Liver (tissue), 3 donors: ENCODE results near the gene AGL.

Source experiments
- CTCF ChIP-seq: fragments of 150-350 bp; IDR thresholded peaks from 2 replicates; pipeline ENCODE4 v1.5.1; 2017; ENCODE audit warnings: improper control_type of control experiment, low read depth, low read length; ENCODE audit not compliant: missing input control
- EGR1 ChIP-seq, 2 donors: IDR thresholded peaks; 2 replicates each; pipeline ENCODE4 v1.6.1; 2016 to 2018; ENCODE audit warnings: antibody characterized with exemption in 2 of 2, low read depth in 2 of 2
- FOXA1 ChIP-seq: IDR thresholded peaks from 2 replicates; pipeline ENCODE4 v1.6.1; 2016; ENCODE audit warnings: antibody characterized with exemption
- GABPA ChIP-seq, 2 donors: IDR thresholded peaks in 1 of 2; conservative IDR thresholded peaks in 1 of 2; 2 replicates each; pipeline ENCODE4 v1.6.1; 2016; ENCODE audit warnings: antibody characterized with exemption in 2 of 2, mild to moderate bottlenecking in 1 of 2, moderate library complexity in 1 of 2
- HNF4A ChIP-seq, 2 donors: conservative IDR thresholded peaks; 2 replicates each; pipeline ENCODE4 v1.6.1; 2016; ENCODE audit warnings: antibody characterized with exemption in 2 of 2, mild to moderate bottlenecking in 2 of 2
- JUND ChIP-seq, 2 donors: IDR thresholded peaks; 2 replicates each; pipeline ENCODE4 v1.6.1; 2016; ENCODE audit warnings: antibody characterized with exemption in 2 of 2
- MAX ChIP-seq: IDR thresholded peaks from 2 replicates; pipeline ENCODE4 v1.6.1; 2016; ENCODE audit warnings: antibody characterized with exemption
- NR2F2 ChIP-seq: IDR thresholded peaks from 2 replicates; pipeline ENCODE4 v1.6.1; 2016; ENCODE audit warnings: antibody characterized with exemption
- RAD21 ChIP-seq, 2 donors: IDR thresholded peaks; 2 replicates each; pipeline ENCODE4 v1.6.1; 2016; ENCODE audit warnings: antibody characterized with exemption in 2 of 2, mild to moderate bottlenecking in 2 of 2
- RXRA ChIP-seq, 2 donors: IDR thresholded peaks; 2 replicates each; pipeline ENCODE4 v1.6.1; 2017 to 2018; ENCODE audit warnings: antibody characterized with exemption in 2 of 2, mild to moderate bottlenecking in 1 of 2
- TAF1 ChIP-seq: conservative IDR thresholded peaks from 2 replicates; pipeline ENCODE4 v1.6.1; 2016; ENCODE audit warnings: antibody characterized with exemption, mild to moderate bottlenecking
- YY1 ChIP-seq: IDR thresholded peaks from 2 replicates; pipeline ENCODE4 v1.6.1; 2016; ENCODE audit warnings: antibody characterized with exemption, mild to moderate bottlenecking
- TF ChIP-seq, protein P1 (sequence below): IDR thresholded peaks from 2 replicates; pipeline ENCODE4 v1.6.1; 2016; ENCODE audit warnings: antibody characterized with exemption, mild to moderate bottlenecking
- TF ChIP-seq, protein P2 (sequence below): IDR thresholded peaks from 2 replicates; pipeline ENCODE4 v1.6.1; 2016; ENCODE audit warnings: antibody characterized with exemption
- donor health status: healthy.
- donor health status: healthy.

DNA sequence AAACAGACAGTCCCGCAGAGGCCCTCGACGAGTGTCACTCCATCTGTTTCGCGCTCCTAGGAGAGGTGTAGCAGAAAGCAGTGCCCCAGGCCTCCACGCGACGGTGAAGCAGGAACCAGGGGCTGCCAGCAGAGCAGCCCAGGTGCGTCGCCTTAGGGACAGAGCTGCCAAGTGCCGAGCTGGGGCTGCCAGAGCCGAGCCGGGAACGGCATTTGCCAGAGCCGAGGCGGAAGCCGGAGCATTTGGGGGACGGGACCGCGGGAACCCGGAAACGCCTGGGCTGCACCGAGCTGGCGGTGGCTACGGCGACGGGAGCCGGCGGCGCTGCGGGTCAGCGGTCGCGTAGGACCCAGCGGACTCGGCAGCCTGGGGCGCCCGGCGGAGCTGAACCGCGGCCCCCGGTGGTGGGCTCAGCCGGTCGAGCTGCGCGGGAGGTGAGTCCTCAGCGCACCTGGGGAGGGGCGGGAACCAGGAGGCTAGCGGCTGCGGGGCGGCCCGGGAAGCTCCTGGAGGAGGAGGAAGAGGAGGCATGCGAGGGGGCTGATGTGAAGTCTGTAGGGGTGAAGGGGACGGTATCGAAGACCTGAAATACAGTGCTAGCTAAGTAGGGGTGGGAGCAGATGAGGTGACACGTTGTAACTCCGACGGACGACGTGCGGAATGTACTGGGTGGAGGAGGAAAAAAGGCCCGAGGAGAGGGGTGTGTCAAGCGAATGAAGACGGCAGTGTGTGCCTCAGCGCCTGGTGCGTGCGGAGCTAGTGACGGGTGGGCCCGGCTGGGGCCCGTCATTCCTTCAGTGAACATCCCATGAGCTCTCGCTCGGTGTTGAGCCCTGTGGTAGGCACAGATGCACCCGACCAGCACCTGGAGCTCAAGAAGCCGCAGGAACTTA lies 119.8 kb downstream of the AGL start, which contains the start of gene SLC35A3:
- TF ChIP-seq NR2F2 (no peak), EGR1 (IDR thresholded peaks at IDR 0.05; ENCODE audit: low read depth in 2 of 2) (peak in 1 of 2 donors; percentile 37), CTCF (no peak), TAF1 (peak; percentile 81), YY1 (peak; percentile 72), JUND (IDR thresholded peaks at IDR 0.05) (peak in 1 of 2 donors; percentile 3), RAD21 (IDR thresholded peaks at IDR 0.05) (peak in 1 of 2 donors; percentile 46), FOXA1 (no peak), GABPA (IDR thresholded peaks at IDR 0.05 in 1 of 2, conservative IDR thresholded peaks at IDR 0.05 in 1 of 2) (peak; percentile 66 to 88), MAX (peak; percentile 49), HNF4A (conservative IDR thresholded peaks at IDR 0.05) (peak; percentile 44 to 57), RXRA (IDR thresholded peaks at IDR 0.05) (peak in 1 of 2 donors; percentile 31)
- TF ChIP-seq, protein P1, sequence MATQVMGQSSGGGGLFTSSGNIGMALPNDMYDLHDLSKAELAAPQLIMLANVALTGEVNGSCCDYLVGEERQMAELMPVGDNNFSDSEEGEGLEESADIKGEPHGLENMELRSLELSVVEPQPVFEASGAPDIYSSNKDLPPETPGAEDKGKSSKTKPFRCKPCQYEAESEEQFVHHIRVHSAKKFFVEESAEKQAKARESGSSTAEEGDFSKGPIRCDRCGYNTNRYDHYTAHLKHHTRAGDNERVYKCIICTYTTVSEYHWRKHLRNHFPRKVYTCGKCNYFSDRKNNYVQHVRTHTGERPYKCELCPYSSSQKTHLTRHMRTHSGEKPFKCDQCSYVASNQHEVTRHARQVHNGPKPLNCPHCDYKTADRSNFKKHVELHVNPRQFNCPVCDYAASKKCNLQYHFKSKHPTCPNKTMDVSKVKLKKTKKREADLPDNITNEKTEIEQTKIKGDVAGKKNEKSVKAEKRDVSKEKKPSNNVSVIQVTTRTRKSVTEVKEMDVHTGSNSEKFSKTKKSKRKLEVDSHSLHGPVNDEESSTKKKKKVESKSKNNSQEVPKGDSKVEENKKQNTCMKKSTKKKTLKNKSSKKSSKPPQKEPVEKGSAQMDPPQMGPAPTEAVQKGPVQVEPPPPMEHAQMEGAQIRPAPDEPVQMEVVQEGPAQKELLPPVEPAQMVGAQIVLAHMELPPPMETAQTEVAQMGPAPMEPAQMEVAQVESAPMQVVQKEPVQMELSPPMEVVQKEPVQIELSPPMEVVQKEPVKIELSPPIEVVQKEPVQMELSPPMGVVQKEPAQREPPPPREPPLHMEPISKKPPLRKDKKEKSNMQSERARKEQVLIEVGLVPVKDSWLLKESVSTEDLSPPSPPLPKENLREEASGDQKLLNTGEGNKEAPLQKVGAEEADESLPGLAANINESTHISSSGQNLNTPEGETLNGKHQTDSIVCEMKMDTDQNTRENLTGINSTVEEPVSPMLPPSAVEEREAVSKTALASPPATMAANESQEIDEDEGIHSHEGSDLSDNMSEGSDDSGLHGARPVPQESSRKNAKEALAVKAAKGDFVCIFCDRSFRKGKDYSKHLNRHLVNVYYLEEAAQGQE, result peak; percentile 49
- TF ChIP-seq, protein P2, sequence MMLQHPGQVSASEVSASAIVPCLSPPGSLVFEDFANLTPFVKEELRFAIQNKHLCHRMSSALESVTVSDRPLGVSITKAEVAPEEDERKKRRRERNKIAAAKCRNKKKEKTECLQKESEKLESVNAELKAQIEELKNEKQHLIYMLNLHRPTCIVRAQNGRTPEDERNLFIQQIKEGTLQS, result no peak
